ELR (cell line): Measurements from ENCODE around the gene TGM4.

Experiments
- DNase-seq: peaks from one replicate; pipeline ENCODE4 v3.0.0-alpha.2; 2015; ENCODE audit warnings: low read depth

The TGM4 gene

GRCh38 chr3:44954962-44955361 is 80.6 kb downstream of the TGM4 start:
- peak; percentile 70 for DNase-seq

- no peak for DNase-seq
These were observed 81.5 kb downstream of the TGM4 start for GRCh38 chr3:44955917-44956316.

GRCh38 chr3:44957986-44958385 is 83.6 kb downstream of the TGM4 start:
- no peak for DNase-seq

DNA sequence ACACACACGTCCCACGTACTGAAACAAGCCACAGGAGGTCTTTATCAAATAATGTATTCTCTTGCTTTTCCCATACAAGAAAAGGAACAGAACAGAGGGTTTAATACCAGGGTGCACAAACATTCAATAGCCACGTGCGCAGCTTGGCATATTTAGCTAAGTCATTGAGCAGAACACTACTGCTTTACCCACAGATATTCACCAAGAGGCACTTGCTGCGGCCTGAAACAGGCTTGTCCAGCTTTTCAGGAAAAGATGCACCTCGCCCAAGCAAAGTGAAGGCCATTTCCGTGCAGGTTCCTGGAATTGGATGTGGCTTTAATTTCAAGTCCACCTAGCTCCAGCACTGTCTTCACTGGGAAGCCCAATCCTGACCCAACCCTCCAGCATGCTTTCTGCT is 84.0 kb downstream of the TGM4 start:
- DNase-seq = no peak

- no peak for DNase-seq
These were observed 86.1 kb downstream of the TGM4 start for GRCh38 chr3:44960387-44961026.

- no peak for DNase-seq
These were observed 87.5 kb downstream of the TGM4 start for GRCh38 chr3:44961888-44962287.

DNA sequence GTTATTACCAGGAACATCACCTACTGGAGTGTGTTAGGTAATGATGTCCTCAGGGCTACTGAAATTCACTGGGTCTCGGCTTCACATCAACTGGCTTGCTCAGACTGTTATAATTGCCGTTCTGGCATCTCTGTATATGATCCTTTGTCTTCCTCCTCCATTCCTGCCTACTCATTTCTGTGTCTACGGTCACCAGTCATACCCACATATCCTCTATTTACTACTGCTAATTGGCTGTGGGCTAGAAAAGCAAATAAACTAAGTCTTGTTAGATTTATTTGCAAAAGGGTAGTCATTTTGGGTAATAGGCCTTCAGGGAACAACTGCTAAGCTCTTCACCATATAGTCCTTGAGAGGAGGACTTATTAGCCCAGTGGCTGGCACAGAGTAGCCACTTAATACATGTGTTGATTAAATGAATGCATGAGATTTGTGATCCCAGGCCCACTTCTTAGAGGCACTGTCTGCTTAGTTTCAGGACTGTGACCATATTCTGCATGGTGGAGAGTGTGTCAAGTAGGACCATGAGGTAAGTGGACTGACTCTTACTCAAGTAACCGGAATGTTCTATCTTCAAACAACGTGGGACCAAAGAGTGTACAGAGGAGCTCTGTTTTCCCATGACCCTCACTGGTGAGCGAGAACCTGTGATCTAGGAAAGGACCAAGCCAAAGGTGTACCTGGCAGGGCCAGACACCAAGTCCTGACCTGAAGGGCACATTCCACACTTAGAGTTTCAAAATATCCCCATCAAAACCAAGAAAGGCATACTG is 88.4 kb downstream of the TGM4 start:
- peak; percentile 10 for DNase-seq

DNA sequence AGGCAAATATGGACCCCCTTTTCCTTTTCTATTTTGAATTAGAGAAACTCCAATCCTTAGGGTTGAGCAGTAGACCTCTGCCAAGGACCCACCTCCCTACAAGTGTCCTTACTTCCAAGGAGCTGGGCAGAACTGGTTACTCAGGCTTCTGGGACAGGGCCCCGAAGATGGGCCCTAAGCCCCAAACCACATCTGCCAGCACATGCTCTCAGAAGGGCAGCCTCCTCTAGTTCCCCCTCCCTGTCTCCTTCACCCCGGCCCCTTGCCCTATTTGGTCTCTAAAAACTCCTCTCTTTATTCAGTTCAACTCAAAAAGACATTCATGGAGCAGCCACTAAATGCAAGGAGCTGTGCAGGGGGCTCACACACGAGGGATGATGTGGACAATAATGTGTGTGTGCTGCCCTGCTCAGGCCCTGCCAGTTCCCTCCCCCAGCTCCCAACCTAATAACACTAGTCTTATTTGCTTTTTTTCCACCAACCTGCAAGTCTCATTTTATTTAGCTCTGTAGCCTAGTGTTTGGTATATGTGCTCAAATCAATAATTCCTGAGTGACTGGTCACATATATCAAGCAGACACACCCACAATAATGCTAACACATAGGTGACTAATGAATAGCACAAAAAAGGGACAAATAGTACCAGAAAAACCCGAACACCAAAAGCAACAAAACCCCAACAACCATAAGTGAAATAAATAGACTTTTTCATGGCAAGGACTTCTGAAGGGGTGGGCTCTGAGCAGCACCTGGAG is 89.3 kb downstream of the TGM4 start:
- DNase-seq = peak; percentile 24
